GM11168 (cell line): ENCODE data around the gene PROM1.

Source experiments
- in situ Hi-C: fragments of 300-500 bp; cut with MboI; formaldehyde crosslinking; loops from one replicate; pipeline ENCODE4 v1.12.0; 2022; ENCODE audit warnings: low sequenced_read_pairs; ENCODE audit not compliant: unreplicated experiment

Gene PROM1

DNA sequence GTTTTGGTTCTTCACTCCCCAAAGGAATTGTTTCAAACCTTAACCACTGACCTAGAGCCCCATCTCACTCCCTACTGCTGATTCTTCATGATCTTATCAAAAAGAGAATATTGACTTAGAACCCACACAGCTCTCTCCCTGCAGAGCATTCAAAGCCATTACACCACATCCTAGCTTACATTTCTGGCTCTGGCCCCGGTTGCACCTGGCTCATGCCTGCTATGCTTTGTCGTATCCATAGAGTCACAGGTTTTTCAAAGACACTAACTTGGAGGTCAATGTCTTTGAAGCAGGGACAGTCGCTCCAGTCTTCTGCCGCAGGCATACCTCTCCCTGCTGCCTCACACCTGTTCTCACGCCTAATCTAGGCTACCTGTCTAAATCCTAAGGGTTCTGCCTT lies 78.1 kb downstream of the PROM1 start:
- in situ Hi-C loops, result no loop called here

DNA sequence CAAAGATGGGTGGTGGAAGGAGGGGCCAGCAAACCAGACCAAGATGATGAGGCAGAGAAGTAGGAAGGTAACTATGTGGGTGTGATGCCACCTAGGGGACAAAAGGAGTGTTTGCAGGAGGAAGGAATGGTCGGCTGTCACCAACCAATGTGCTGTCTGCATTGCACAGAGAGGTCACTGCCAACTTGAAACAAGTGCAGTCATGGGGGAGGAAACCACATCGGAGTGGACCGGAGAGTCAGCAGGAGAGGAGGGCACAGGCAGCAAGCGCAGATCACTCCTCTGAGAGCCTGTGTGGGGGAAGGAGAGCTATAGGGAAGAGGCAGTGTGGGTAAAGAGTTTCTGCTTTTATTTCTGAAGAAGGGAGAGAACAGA lies 82.4 kb downstream of the PROM1 start:
- in situ Hi-C loops, result no loop called here

DNA sequence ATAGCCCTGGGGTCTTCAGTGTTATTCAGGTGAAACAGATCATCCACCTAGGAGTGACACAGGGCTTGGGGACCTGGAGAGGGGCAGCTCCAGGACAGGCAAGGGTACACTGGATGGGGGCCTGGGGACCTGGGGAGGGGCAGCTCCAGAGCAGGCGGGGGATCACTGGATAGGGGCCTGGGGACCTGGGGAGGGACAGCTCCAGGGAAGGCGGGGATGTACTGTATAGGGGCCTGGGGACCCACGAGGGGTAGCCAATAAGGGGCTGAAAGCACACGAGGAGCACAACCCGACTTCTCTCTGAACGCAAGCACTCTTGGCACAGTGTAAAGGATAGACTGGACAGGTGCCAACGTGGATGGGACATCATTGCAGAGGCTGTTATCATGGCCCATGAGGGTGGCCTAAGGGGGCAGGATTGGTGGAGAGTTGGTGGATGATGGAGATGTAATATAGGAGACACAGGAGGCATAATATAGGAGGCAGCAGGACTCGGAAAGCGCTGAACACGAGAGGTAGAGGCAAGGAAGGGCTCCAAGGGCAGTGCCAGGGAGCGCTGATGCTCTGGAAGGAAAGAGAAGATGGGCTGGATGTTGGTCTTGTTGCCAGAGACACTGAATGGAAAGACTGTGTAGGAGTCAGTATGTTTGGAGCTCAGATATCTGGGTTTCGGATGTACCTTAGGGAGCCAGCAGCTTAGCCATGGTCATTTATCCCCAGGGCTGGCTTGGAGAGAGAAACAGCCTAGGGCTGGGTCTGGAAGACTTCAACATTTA lies 82.9 kb downstream of the PROM1 start:
- in situ Hi-C loops, result no loop called here

GRCh38 chr4:15996773-15997172 lies 87.0 kb downstream of the PROM1 start:
- in situ Hi-C loops, result no loop called here

GRCh38 chr4:15995826-15996225 lies 88.0 kb downstream of the PROM1 start:
- in situ Hi-C loops, result no loop called here

GRCh38 chr4:15992167-15992485 lies 91.7 kb downstream of the PROM1 start:
- in situ Hi-C loops, result no loop called here

GRCh38 chr4:15990570-15991285 lies 93.1 kb downstream of the PROM1 start:
- in situ Hi-C loops, result no loop called here

- in situ Hi-C loops, result no loop called here
These were observed 94.4 kb downstream of the PROM1 start for GRCh38 chr4:15989424-15989823.

- in situ Hi-C loops, result no loop called here
These were observed 95.6 kb downstream of the PROM1 start for GRCh38 chr4:15988222-15988621.

GRCh38 chr4:15986907-15987306 lies 96.9 kb downstream of the PROM1 start:
- in situ Hi-C loops, result no loop called here

- in situ Hi-C loops, result no loop called here
These were observed 100.2 kb downstream of the PROM1 start for GRCh38 chr4:15983610-15984009.

- in situ Hi-C loops, result no loop called here
These were observed 100.8 kb downstream of the PROM1 start for GRCh38 chr4:15982842-15983524.

DNA sequence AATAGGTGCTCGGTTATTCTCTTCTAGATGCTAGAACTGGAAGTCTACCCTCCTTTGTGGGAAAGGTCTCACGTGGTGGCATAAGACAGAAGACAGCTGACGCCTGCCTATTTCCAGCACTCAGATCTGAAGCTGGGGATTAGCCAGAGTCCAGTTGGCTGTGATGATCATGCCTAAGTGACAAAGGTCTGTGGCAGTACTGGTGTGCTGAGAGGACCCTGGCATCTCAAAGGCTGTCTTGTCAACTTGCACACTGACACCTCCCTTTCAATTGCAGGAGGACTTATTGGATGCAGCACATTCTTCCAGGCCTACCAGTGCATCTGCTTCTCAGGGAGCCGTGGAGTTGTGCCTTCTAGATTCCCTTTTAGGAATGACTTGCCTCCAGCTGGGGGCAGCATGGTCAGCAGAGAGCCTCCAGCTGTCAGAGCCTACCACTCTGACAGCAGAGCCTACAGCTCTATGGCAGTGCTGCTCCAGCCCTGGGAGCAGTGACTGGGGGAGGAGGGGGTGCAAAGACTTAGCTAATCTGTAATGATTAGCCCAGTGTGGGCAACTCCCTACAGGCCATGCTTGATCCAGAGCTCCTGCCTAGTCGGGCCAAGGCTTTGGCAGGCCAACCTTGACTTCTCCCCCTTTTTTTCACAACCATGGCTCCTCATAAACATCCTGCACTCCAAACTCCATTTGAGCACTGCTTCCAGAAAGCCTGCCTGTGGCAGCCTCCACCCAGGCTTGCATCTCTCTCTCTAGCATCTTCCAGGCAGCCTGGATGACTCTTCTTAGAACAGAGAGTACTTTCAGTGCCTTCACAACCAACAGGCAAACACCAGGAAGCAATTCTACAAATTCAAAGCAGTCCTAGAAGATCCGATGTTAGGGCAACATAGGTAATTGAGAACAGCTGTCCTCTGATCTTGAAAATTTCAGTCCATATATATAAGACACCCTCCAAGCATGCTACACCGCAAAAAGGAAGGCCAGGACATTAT lies 107.1 kb downstream of the PROM1 start:
- in situ Hi-C loops, result no loop called here

- in situ Hi-C loops, result no loop called here
These were observed 112.6 kb downstream of the PROM1 start for GRCh38 chr4:15971068-15971801.

DNA sequence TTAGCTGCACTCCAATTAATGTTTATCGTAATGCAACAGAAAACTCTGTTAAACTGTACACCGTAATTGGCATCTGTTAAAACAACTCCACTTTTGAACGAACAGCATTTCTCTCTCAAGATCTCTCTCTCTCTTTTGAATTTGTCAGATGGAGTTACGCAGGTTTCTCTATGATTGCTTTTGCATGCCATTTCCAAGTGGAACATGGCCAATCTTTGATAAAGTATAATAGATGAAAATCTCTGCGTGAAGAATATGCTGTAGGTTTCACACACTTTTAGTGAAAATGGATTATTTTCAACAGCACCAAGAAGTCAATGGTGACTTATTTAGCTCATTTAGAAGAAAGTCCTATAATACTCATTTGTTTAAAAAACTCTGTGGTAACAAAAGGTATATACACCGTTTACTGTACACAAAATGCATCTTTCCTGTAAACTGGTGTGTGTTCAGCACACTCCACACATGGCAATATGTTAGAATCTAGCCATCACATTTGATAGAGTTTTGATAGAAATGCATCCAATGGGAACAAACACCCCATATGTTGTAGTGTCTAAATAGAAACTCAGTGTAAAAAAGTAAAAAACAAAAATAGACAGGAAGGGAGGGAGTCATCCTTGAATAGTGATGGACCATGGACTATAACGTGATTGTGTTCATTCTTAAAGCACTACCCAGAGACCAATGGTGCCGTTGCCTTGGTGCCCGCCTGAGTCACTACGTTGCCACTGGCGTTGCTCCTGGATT lies 115.1 kb downstream of the PROM1 start:
- in situ Hi-C loops, result no loop called here

DNA sequence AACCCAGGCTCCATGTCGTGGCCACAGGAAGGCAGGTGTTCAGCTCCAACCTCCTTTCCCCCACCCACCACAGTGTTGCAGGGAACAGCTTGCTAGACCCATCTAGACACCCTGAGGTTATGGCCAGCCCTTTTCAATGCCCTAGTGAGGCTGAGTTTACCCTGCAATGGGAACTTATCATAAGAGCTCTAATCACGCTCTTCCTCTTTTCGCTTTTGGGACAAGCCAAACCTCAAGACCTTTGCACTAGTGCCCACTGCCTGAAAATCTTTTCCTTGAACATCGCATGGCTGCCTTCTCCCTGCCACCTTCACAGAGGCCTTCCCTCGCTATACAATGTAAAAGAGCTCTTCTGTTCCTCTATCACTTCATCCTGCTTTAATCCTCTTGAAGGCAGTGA lies 118.5 kb downstream of the PROM1 start:
- in situ Hi-C loops, result no loop called here

- in situ Hi-C loops, result no loop called here
These were observed 119.7 kb downstream of the PROM1 start for GRCh38 chr4:15964159-15964558.

DNA sequence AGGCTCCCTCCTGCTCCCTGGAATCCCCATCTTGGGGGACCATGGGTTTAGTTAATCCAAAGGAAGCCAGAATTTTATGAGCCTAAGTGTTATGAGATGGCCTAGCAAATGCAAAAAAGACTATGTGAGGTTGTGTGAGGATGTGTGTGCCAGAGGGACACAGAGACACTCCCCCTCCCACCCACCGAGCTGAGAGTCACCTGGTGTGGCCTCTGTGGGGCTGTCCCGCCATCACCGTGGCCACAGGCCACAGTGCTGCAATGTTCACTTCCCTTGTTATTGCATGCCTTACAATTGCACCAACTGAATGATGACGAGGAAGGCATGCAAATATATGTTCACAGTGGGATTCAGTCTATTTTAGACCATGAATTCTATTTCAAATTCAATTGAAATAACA lies 120.2 kb downstream of the PROM1 start:
- in situ Hi-C loops, result no loop called here

DNA sequence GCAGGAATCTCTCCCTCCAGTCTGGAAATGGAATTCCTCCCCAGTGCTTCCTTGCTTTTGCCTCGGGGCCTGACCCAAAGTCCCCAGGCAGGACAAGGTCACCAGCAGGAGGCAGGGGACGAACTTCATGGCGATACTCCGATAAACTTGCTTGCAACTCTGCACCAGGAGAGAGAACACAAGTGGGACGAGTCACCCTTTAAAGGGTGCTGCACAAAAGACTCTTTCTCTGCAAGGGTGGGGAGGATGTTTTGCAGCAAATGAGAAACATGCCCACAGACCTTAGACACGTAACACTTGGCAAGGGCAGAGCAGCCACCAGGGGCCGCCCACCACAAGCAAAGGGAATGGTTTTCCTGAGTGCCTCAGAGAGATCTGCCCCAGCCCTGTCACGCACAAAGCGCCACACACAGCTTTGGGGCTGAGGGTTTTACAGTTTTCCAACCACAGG lies 120.8 kb downstream of the PROM1 start, which contains the start of gene FGFBP2:
FGFBP2 (minus strand) TSS at position 175 of the 451 bp plus-strand sequence; CDS start at position 129, 46 bp downstream.
- in situ Hi-C loops, result no loop called here
